NCI-H128 (cell line): ENCODE measurements around the gene DUSP14.
A peak's percentile ranks its signal among the peaks of the same experiment; 100 is the strongest.
"Not testable (repeated sequence)": the region's sequence is repeated elsewhere in the genome, so short reads cannot be mapped to it uniquely, and the experiment has no call there.

ENCODE experiments used
- DNase-seq: peaks from one replicate; lab custom pipeline; 2025; ENCODE audit not compliant: unreplicated experiment; lab: John Stamatoyannopoulos, UW

The DUSP14 gene

GRCh38 chr17:37489197-37490001 is at the start of gene DUSP14:
TSS of gene DUSP14 (plus strand) at chr17:37489891. CDS start at chr17:37512273, 22,382 bp downstream.
- peak; percentile 58 for DNase-seq

DNA sequence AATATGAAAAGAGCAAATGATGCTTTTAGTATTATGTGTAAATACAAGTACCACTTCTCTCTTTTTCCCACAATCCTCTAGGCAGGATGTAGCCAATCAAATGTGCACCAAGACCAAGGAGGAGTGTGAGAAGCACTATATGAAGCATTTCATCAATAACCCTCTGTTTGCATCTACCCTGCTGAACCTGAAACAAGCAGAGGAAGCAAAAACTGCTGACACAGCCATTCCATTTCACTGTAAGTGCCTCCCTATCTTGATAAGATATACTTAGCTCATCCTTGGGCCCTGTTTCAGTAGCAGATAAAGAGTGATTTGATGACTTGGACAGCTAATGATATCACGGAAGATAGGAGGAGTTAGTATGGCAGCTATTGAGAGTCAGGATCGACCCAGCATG is 49.3 kb upstream of the DUSP14 start:
- no peak for DNase-seq

DNA sequence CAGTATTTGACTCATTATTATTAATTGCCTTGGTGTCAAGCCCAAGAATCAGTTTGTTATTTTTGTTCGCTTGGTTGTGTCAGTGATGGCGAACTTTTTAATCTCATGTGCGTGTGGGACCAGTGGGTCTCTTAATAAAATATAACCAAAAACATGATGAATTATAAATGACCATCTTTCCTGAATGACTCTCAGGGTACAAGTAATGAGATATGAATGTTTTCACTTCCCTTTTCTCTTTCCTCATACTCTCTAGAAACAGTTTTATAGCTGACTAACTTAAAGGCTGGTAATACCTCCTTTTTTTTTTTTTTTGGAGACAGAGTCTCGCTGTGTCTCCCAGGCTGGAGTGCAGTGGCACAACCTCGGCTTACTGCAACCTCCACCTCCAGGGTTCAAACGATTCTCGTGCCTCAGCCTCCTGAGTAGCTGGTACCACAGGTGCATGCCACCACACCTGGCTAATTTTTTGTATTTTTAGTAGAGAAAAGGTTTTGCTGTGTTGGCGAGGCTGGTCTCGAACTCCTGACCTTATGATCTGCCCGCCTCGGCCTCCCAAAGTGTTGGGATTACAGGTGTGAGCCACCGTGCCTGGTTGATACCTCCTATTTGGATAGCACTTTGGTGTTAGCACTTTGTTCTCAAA is 48.2 kb upstream of the DUSP14 start:
- not testable (repeated sequence) for DNase-seq

- no peak for DNase-seq
These were observed 43.7 kb upstream of the DUSP14 start for GRCh38 chr17:37446027-37446426.

GRCh38 chr17:37447641-37448040 is 42.0 kb upstream of the DUSP14 start:
- no peak for DNase-seq

- DNase-seq: no peak
These were observed 39.6 kb upstream of the DUSP14 start for GRCh38 chr17:37450112-37450511.

- DNase-seq: not testable (repeated sequence)
These were observed 31.9 kb upstream of the DUSP14 start for GRCh38 chr17:37457801-37458200.

GRCh38 chr17:37458805-37459204 is 30.9 kb upstream of the DUSP14 start:
- DNase-seq: no peak

GRCh38 chr17:37461668-37462067 is 28.0 kb upstream of the DUSP14 start:
- no peak for DNase-seq

GRCh38 chr17:37462492-37462891 is 27.2 kb upstream of the DUSP14 start:
- DNase-seq: no peak

GRCh38 chr17:37463039-37463438 is 26.7 kb upstream of the DUSP14 start:
- DNase-seq: no peak

DNA sequence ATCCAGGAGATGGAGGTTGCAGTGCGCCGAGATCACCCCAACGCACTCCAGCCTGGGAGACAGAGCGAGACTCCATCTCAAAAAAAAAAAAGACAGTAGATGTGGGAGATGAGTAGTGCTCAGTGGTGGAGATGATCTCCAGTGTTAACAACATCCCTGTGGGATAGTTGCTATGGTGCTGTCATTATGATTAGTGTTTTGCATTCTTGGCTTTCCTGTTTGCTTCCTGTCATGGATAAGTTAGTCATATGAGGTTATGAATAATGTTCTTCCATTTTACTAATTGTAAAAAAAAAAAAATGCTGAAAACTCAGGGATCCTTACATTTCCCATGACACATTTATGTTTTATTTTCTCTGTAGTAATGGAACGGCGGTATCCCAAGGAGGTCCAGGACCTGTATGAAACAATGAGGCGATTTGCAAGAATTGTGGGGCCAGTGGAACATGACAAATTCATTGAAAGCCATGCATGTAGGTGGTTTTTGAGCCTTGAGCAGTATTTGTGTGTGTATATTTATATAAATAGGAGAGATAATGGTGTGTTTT is 24.5 kb upstream of the DUSP14 start:
- DNase-seq: no peak

DNA sequence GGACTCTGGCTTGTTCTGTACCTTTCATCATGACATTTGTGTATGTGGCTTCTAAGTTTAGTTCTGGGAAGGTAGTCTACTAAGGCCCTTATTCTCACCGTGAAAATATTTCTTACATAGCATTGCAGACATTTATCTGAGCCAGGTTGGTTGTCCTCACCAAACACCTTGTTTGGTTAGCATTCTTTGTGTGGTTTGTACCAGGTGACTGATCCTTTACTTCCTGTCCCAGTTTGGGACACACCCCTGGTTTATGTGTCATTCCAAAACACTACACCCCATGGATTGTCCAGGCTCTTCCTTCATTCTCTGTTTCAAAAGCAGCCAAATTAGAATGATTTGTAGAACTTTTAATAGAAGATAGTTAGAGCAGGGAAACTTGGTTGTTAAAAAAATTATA is 23.2 kb upstream of the DUSP14 start:
- no peak for DNase-seq

- DNase-seq: no peak
These were observed 19.5 kb upstream of the DUSP14 start for GRCh38 chr17:37470181-37470580.

- no peak for DNase-seq
These were observed 13.8 kb upstream of the DUSP14 start for GRCh38 chr17:37475731-37476420.

GRCh38 chr17:37476431-37477120 is 13.1 kb upstream of the DUSP14 start:
- DNase-seq: no peak

DNA sequence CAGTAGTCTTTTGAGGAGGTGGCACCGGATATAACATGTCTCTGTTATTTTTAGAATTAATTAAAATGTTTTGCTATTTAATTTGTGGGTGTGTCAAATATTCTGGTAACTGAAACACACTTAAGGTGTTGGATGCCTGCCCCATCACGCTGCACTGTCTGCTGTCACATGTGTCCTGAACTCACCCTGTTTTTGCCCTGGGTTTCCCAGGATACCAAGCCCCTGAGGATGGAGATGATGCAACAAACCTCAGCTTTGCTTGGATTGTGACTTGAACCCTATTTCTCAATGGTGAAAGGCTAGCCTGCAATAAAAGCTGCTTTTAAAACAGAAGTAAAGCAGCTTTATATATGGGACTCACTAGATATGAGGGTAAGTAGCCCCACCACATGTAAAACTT is 11.5 kb upstream of the DUSP14 start:
- no peak for DNase-seq

DNA sequence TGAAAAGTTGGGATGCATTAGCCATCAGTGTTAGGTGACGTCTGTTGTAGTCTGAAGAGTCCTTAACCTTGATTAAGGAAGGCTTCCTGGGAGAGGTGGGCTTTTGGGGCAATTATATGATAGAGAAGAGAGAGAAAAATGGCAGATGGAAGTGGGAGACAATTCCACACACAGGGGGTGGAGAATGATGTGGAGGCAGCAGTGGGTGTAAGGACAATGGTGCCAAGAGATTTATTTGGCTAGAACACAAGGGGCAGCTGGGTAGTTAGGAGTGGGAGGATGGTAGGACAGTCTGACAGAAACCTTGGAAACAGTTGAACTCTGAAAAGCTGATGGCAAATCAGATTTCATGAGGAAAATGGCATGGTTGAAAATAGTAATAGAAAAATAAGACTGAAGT is 10.7 kb upstream of the DUSP14 start:
- no peak for DNase-seq

DNA sequence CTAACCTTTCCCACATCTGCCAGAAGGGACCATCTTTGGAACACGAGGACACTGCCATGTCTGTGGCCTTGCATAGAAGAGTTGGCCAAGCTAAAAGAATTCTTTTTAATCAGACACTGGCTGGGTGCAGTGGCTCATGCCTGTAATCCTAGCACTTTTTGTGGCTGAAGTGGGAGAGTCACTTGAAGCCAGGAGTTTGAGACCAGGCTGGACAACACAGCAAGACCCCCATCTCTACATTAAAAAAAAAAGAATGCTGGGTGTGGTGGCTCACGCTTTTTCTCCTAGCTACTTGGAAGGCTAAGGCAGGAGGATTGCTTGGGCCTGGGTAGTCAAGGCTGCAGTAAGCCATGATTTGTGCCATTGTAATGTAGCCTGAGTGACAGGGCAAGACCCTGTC is 9.3 kb upstream of the DUSP14 start:
- no peak for DNase-seq

DNA sequence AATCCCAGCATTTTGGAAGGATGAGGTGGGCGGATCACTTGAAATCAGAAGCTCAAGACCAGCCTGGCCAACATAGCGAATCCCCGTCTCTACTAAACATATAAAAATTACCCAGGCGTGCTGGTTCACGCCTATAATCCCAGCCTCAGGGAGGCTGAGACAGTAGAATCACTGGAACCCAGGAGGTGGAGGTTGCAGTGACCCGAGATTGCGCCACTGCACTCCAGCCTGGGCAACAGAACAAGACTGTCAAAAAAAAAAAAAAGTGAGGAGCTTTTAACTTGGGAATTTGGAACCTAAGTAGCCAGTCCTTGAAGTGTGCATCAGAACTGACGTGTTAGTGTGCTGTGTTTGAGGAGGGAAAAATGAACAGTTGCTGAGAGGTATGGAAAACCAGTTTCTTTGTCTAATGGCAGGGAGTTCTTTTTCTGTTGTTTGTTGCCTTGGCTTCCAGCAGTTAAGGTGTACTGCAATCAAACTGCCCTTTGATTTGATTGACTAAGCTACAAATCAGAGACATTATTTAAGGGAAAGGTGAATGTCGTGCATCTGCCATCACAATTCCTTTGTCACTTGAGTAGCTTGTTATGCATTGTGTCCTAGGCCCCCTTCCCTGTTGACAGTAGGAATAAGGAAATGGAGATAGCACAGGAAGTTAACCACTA is 8.6 kb upstream of the DUSP14 start:
- no peak for DNase-seq
